ENCODE results near the gene N4BP2.

The N4BP2 gene

GRCh38 chr4:40053161-40053560 is 3.5 kb upstream of the N4BP2 start:
- Histone ChIP-seq H3K4me2 (ENCODE audit: low read length) (no peak overlapping the region), H3K4me3 (ENCODE audit: low read length) (no peak overlapping the region), H3K9ac (ENCODE audit: low read depth, low read length) (no peak overlapping the region), H3K27me3 (ENCODE audit: control insufficient read depth, insufficient read depth, low read length) (no peaks in the 10 kb centered on the region), H3K36me3 (ENCODE audit: insufficient read depth, low read length) (no peaks in the 10 kb centered on the region), H3K9me3 (replicated peaks; ENCODE audit: low read length) (no peaks in the 10 kb centered on the region), H3K4me1 (ENCODE audit: control insufficient read depth, insufficient read depth, low read length) (peaks cover 13% of the 10 kb centered on the region)

- H3K36me3 ChIP-seq (ENCODE audit: insufficient read depth, low read length) = no peaks in the 10 kb centered on the region
Measured at GRCh38 chr4:40055511-40055862, 1.2 kb upstream of the N4BP2 start.

GRCh38 chr4:40055863-40056715 is 561 bp upstream of the N4BP2 start:
- peaks cover 17% of the 10 kb centered on the region for H3K4me1 ChIP-seq (ENCODE audit: control insufficient read depth, insufficient read depth, low read length)

More at GRCh38 chr4:40055511-40055862, 1.2 kb upstream of the N4BP2 start:
- Histone ChIP-seq H3K9me3 (replicated peaks; ENCODE audit: low read length) (no peaks in the 10 kb centered on the region), H3K4me1 (ENCODE audit: control insufficient read depth, insufficient read depth, low read length) (peaks cover 17% of the 10 kb centered on the region), H3K27me3 (ENCODE audit: control insufficient read depth, insufficient read depth, low read length) (no peaks in the 10 kb centered on the region), H3K9ac (ENCODE audit: low read depth, low read length) (peak overlapping the region; percentile 99), H3K4me3 (ENCODE audit: low read length) (peak overlapping the region; percentile 93), H3K4me2 (ENCODE audit: low read length) (peak overlapping the region; percentile 90)

GRCh38 chr4:40057586-40058091 is 989 bp downstream of the N4BP2 start:
- H3K36me3 ChIP-seq (ENCODE audit: insufficient read depth, low read length) = no peaks in the 10 kb centered on the region
- H3K4me3 ChIP-seq (ENCODE audit: low read length) = peak overlapping the region; percentile 93
- H3K9ac ChIP-seq (ENCODE audit: low read depth, low read length) = peak overlapping the region; percentile 99
- H3K4me1 ChIP-seq (ENCODE audit: control insufficient read depth, insufficient read depth, low read length) = peaks cover 17% of the 10 kb centered on the region
- no peaks in the 10 kb centered on the region for H3K27me3 ChIP-seq (ENCODE audit: control insufficient read depth, insufficient read depth, low read length)
- no peaks in the 10 kb centered on the region for H3K9me3 ChIP-seq (replicated peaks; ENCODE audit: low read length)
- H3K4me2 ChIP-seq (ENCODE audit: low read length) = peak overlapping the region; percentile 90

More at GRCh38 chr4:40055863-40056715, 561 bp upstream of the N4BP2 start:
- peak overlapping the region; percentile 99 for H3K9ac ChIP-seq (ENCODE audit: low read depth, low read length)
- H3K27me3 ChIP-seq (ENCODE audit: control insufficient read depth, insufficient read depth, low read length) = no peaks in the 10 kb centered on the region
- no peaks in the 10 kb centered on the region for H3K36me3 ChIP-seq (ENCODE audit: insufficient read depth, low read length)
- peak overlapping the region; percentile 93 for H3K4me3 ChIP-seq (ENCODE audit: low read length)
- peak overlapping the region; percentile 90 for H3K4me2 ChIP-seq (ENCODE audit: low read length)
- H3K9me3 ChIP-seq (replicated peaks; ENCODE audit: low read length) = no peaks in the 10 kb centered on the region

GRCh38 chr4:40058121-40058520 is 1.5 kb downstream of the N4BP2 start:
- Histone ChIP-seq H3K36me3 (ENCODE audit: insufficient read depth, low read length) (no peaks in the 10 kb centered on the region), H3K27me3 (ENCODE audit: control insufficient read depth, insufficient read depth, low read length) (no peaks in the 10 kb centered on the region), H3K4me2 (ENCODE audit: low read length) (peak overlapping the region; percentile 90), H3K9ac (ENCODE audit: low read depth, low read length) (peak overlapping the region; percentile 99), H3K4me3 (ENCODE audit: low read length) (peak overlapping the region; percentile 93), H3K4me1 (ENCODE audit: control insufficient read depth, insufficient read depth, low read length) (peaks cover 17% of the 10 kb centered on the region), H3K9me3 (replicated peaks; ENCODE audit: low read length) (no peaks in the 10 kb centered on the region)

GRCh38 chr4:40058854-40059253 is 2.2 kb downstream of the N4BP2 start:
- Histone ChIP-seq H3K9ac (ENCODE audit: low read depth, low read length) (no peak overlapping the region), H3K27me3 (ENCODE audit: control insufficient read depth, insufficient read depth, low read length) (no peaks in the 10 kb centered on the region), H3K4me1 (ENCODE audit: control insufficient read depth, insufficient read depth, low read length) (peaks cover 17% of the 10 kb centered on the region), H3K4me3 (ENCODE audit: low read length) (no peak overlapping the region), H3K4me2 (ENCODE audit: low read length) (peak overlapping the region; percentile 90), H3K36me3 (ENCODE audit: insufficient read depth, low read length) (no peaks in the 10 kb centered on the region), H3K9me3 (replicated peaks; ENCODE audit: low read length) (no peaks in the 10 kb centered on the region)

GRCh38 chr4:40059362-40059761 is 2.7 kb downstream of the N4BP2 start:
- no peaks in the 10 kb centered on the region for H3K27me3 ChIP-seq (ENCODE audit: control insufficient read depth, insufficient read depth, low read length)
- H3K9me3 ChIP-seq (replicated peaks; ENCODE audit: low read length) = no peaks in the 10 kb centered on the region
- no peaks in the 10 kb centered on the region for H3K36me3 ChIP-seq (ENCODE audit: insufficient read depth, low read length)
- no peak overlapping the region for H3K4me2 ChIP-seq (ENCODE audit: low read length)
- no peak overlapping the region for H3K4me3 ChIP-seq (ENCODE audit: low read length)
- H3K9ac ChIP-seq (ENCODE audit: low read depth, low read length) = no peak overlapping the region
- H3K4me1 ChIP-seq (ENCODE audit: control insufficient read depth, insufficient read depth, low read length) = peaks cover 17% of the 10 kb centered on the region

GRCh38 chr4:40065010-40065409 is 8.4 kb downstream of the N4BP2 start:
- H3K9ac ChIP-seq (ENCODE audit: low read depth, low read length) = no peak overlapping the region

GRCh38 chr4:40066651-40067050 is 10.0 kb downstream of the N4BP2 start:
- no peaks in the 10 kb centered on the region for H3K9me3 ChIP-seq (replicated peaks; ENCODE audit: low read length)
- no peak overlapping the region for H3K4me2 ChIP-seq (ENCODE audit: low read length)
- H3K4me3 ChIP-seq (ENCODE audit: low read length) = no peak overlapping the region
- H3K36me3 ChIP-seq (ENCODE audit: insufficient read depth, low read length) = no peaks in the 10 kb centered on the region
- no peaks in the 10 kb centered on the region for H3K4me1 ChIP-seq (ENCODE audit: control insufficient read depth, insufficient read depth, low read length)
- no peaks in the 10 kb centered on the region for H3K27me3 ChIP-seq (ENCODE audit: control insufficient read depth, insufficient read depth, low read length)
- no peak overlapping the region for H3K9ac ChIP-seq (ENCODE audit: low read depth, low read length)

More at GRCh38 chr4:40065010-40065409, 8.4 kb downstream of the N4BP2 start:
- Histone ChIP-seq H3K27me3 (ENCODE audit: control insufficient read depth, insufficient read depth, low read length) (no peaks in the 10 kb centered on the region), H3K36me3 (ENCODE audit: insufficient read depth, low read length) (no peaks in the 10 kb centered on the region), H3K4me3 (ENCODE audit: low read length) (no peak overlapping the region), H3K4me1 (ENCODE audit: control insufficient read depth, insufficient read depth, low read length) (no peaks in the 10 kb centered on the region), H3K4me2 (ENCODE audit: low read length) (no peak overlapping the region), H3K9me3 (replicated peaks; ENCODE audit: low read length) (no peaks in the 10 kb centered on the region)

- Histone ChIP-seq H3K36me3 (ENCODE audit: insufficient read depth, low read length) (no peaks in the 10 kb centered on the region), H3K4me1 (ENCODE audit: control insufficient read depth, insufficient read depth, low read length) (no peaks in the 10 kb centered on the region), H3K9me3 (replicated peaks; ENCODE audit: low read length) (no peaks in the 10 kb centered on the region), H3K4me3 (ENCODE audit: low read length) (no peak overlapping the region), H3K9ac (ENCODE audit: low read depth, low read length) (no peak overlapping the region), H3K4me2 (ENCODE audit: low read length) (no peak overlapping the region), H3K27me3 (ENCODE audit: control insufficient read depth, insufficient read depth, low read length) (no peaks in the 10 kb centered on the region)
Measured at GRCh38 chr4:40070387-40070786, 13.7 kb downstream of the N4BP2 start.

GRCh38 chr4:40086421-40086820 is 29.8 kb downstream of the N4BP2 start:
- H3K4me3 ChIP-seq (ENCODE audit: low read length) = no peak overlapping the region
- H3K36me3 ChIP-seq (ENCODE audit: insufficient read depth, low read length) = no peaks in the 10 kb centered on the region
- H3K9me3 ChIP-seq (replicated peaks; ENCODE audit: low read length) = no peaks in the 10 kb centered on the region
- H3K4me1 ChIP-seq (ENCODE audit: control insufficient read depth, insufficient read depth, low read length) = no peaks in the 10 kb centered on the region
- no peak overlapping the region for H3K9ac ChIP-seq (ENCODE audit: low read depth, low read length)
- H3K27me3 ChIP-seq (ENCODE audit: control insufficient read depth, insufficient read depth, low read length) = no peaks in the 10 kb centered on the region
- no peak overlapping the region for H3K4me2 ChIP-seq (ENCODE audit: low read length)

Data from skeletal muscle satellite cell (primary cell).